DOHH2 (cell line): ENCODE data around the gene SNRNP200.

ENCODE experiments used
- EZH2phosphoT487 ChIP-seq: fragments of 200-600 bp; sonication (generic); IDR thresholded peaks from 2 replicates; pipeline ENCODE4 v1.6.1; 2017; ENCODE audit warnings: borderline replicate concordance, mild to moderate bottlenecking, antibody characterized with exemption, low read length, moderate library complexity, mixed read lengths
- TF ChIP-seq, protein P1 (sequence below): fragments of 200-600 bp; sonication (generic); IDR thresholded peaks from one replicate; pipeline ENCODE4 v1.5.1; 2014; ENCODE audit warnings: antibody characterized with exemption, mild to moderate bottlenecking, low read depth, low read length; ENCODE audit not compliant: poor library complexity, severe bottlenecking

DNA sequence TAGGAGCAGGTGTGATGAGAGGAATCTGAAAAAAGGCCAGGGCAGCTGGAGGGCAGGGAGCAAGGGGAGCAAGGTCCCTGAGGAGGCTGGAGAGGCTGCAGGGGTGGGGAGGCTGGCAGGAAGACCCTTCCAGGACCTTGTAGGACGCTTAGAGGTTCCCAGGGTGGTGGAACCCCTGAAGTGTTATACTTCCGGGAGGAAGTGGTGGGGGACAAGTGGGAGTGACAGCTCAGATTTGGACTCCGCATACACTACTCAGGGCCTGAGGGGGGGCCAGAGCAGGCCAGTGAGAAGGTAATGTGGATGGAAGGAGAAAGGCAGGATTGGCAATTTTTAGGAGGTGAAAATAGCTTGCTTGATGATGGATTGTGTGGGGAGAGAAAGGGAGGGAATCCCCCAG, 28.4 kb upstream of the SNRNP200 start:
- TF ChIP-seq, protein P1, sequence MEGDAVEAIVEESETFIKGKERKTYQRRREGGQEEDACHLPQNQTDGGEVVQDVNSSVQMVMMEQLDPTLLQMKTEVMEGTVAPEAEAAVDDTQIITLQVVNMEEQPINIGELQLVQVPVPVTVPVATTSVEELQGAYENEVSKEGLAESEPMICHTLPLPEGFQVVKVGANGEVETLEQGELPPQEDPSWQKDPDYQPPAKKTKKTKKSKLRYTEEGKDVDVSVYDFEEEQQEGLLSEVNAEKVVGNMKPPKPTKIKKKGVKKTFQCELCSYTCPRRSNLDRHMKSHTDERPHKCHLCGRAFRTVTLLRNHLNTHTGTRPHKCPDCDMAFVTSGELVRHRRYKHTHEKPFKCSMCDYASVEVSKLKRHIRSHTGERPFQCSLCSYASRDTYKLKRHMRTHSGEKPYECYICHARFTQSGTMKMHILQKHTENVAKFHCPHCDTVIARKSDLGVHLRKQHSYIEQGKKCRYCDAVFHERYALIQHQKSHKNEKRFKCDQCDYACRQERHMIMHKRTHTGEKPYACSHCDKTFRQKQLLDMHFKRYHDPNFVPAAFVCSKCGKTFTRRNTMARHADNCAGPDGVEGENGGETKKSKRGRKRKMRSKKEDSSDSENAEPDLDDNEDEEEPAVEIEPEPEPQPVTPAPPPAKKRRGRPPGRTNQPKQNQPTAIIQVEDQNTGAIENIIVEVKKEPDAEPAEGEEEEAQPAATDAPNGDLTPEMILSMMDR = no peak
- TF ChIP-seq EZH2phosphoT487 = no peak
